GM12873 (cell line): Measurements from ENCODE around the gene TIE1.

Source experiments
- CTCF ChIP-seq: IDR thresholded peaks from 2 replicates; pipeline ENCODE4 v1.5.1; 2012; ENCODE audit warnings: low read depth, mild to moderate bottlenecking, moderate library complexity, low read length, control low read depth; ENCODE audit not compliant: insufficient read depth; ENCODE audit errors: missing control alignments

The TIE1 gene

GRCh38 chr1:43300378-43301094, at the start of gene TIE1:
Gene TIE1 (plus strand): TSS chr1:43300982. CDS start chr1:43301072, 90 bp downstream.
- TF ChIP-seq CTCF: no peak

DNA sequence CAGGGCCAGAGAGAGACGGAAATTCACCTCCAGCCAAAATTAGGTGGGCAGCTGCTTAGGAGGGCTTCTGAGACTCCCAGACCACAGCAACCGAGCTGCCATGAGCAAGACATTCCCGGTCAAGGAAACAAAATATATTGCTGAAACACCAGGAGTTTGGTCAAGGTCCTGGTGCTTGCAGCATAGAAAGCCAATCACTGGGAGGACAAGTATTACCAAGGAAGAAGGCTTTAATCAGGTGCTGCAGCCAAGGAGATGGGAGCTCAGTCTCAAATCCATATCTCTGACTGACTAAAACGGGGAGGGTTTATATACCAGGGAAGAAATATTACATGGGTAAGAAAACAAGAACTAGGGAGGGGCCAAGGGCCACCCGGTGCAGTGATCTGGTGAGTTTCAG, 49.8 kb upstream of the TIE1 start:
- no peak for TF ChIP-seq CTCF

GRCh38 chr1:43252225-43252624, 48.6 kb upstream of the TIE1 start:
- no peak for TF ChIP-seq CTCF

DNA sequence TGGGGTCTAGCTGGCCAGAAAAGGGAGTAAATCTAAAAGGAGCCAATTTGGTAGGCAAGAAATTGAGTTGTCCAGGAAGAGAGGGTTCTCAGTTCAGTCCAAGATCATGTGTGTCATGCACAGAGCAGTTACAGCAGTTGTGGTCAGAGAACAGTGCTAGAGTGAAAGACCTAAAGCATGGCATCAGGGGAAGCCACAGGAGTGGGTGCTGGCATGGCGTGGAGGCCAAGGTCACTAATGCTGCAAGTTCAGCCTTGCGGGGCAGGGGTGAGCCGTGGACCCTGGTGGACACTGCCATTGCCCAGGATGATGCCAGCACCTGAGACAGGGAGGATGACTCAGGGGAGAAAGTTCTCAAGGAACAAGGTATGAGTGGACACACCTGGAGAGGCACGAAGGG, 47.6 kb upstream of the TIE1 start:
- no peak for TF ChIP-seq CTCF

- TF ChIP-seq CTCF: no peak
Measured at GRCh38 chr1:43253876-43254275, 46.9 kb upstream of the TIE1 start.

GRCh38 chr1:43255438-43256210, 45.2 kb upstream of the TIE1 start:
- TF ChIP-seq CTCF: no peak
